HG03520 (cell line): ENCODE results near the gene TMEM209.

Experiments used
- ATAC-seq: cut with Tn5 transposase; IDR thresholded peaks from one replicate; pipeline ENCODE4 v1.9.1; 2021; ENCODE audit warnings: mild to moderate bottlenecking, moderate library complexity; ENCODE audit not compliant: unreplicated experiment

TMEM209 gene

DNA sequence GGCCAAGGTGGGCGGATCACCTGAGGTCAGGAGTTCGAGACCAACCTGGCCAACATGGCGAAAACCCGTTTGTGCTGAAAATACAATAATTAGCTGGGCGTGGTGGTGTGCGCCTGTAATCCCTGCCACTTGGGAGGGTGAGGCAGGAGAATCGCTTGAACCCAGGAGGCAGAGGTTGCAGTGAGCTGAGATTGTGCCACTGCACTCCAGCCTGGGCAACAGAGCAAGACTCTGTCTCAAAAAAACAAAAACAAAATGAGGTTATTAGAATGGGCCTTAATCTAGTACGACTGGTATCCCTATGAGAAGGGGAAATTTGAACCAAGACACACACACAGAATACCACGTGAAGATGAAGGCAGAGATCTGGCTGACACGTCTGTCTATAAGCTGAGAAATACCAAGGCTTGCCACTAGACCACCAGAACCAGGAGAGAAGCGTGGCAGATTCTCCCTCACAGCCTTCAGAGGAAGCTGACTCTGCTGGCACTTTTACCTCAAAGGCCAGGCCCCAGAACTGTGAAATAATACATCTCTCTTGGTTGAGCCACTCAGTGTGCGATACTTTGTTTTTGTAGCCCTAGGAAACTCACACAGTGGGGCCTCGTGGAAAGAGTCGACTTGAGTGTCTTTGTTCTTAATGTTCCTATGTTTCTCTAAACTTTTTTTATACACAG, 59.6 kb downstream of the TMEM209 start:
- ATAC-seq, result no peak

DNA sequence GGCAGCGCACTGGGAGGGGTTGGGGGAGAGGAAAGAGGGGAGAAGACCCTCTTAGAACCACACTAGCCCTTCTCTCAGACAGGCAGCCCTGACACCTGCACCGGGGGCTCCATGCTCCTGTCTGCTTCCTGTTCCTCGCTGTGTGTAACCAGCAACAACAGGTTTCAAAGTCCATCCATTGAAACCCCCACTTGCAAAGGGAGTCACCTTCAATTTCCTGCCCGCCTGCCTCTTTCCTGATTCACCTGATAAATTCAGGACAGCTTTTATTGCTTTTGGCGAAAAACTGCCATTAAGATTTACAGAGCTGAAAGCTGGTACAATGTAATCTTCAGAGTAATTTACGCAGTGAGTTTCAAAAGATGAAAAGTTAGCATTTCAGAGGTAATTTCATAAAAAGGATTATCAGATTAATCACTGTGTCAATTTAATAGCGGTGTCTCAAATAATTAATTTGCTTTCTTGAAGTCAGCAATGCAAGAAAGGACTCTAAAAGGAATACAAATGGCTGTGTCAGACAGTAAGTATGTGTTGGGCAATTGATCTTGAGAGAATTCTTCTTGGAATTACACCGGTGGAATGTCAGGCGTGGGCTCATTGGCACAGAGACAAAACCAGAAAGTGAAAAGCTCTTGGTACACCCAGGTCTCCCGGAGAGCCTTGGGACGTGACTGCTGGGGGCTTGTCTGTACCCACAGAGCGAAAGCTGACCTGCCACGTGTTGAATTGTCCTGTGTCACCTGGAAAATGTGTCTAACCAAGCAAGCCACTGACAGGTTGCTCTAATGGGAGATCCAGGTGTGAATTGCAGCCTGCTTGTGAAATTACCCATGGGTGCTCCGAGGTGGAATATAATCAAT, 60.7 kb downstream of the TMEM209 start:
- ATAC-seq, result no peak

DNA sequence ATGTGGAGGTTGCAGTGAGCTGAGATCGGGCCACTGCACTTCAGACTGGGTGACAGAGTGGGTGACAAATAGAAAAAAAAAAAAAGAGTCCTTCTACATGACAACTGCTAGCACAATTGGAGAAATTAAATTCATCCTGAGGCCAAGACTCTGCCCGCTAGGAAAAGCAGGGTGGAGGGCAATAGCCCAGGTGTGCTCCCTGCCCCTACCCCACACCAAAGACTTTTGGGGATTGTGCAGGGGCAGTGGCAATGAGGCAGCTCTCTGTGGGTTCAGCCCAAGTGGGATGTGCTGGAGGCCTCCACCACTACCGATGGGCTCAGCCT, 61.3 kb downstream of the TMEM209 start:
- ATAC-seq, result no peak

DNA sequence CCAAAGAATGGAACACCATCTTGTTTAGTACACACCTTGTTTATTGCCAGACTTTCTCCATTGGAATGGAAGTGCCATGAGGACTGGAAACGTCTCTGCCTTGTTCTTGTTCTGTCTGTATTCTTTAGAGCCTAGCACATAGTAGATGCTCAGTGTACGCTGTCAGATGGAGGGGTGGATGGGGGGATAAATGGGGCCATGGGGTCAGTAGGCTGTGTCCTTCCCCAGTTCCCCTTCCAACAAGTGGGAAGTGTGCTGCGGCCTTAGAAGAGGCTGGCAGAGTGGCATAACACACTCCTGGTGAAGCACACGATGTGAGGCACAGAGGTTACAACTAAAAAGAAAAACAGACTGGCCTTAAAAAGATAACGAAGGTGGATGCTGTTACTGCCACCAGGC, 61.9 kb downstream of the TMEM209 start:
- no peak for ATAC-seq

DNA sequence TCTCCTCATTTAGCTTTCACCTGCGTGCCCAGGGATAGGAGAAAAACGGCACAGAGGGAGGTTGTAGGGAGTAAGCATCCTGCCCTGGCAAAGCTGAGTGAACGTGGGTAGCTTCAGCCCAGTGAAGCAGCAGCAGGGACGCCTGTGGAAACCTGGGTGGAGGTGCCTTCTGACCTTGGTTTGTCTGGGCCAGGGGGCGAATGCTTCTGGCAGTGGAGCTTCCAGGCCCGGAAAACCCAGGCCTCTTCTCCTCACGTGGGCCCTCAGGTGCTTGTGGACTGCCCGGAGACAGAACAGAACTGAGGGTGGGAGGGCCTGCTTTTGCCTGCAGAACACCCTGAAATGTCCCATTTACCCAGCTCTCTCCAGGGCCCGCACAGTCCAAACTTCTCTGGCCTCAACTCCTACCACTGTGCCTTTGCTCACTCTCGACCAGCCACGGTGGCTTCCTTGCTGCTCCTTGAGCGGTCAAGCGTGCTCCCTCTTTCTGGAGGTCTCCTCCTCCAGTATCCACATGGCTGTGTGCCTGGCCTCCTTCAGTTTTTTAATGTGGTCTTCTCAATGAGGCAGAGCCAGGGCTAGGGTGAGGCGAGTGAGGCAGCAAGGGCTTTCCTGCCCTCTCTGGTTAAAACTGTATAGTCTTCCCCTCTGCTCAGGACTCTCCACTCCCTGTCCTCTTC, 62.4 kb downstream of the TMEM209 start:
- ATAC-seq, result no peak

DNA sequence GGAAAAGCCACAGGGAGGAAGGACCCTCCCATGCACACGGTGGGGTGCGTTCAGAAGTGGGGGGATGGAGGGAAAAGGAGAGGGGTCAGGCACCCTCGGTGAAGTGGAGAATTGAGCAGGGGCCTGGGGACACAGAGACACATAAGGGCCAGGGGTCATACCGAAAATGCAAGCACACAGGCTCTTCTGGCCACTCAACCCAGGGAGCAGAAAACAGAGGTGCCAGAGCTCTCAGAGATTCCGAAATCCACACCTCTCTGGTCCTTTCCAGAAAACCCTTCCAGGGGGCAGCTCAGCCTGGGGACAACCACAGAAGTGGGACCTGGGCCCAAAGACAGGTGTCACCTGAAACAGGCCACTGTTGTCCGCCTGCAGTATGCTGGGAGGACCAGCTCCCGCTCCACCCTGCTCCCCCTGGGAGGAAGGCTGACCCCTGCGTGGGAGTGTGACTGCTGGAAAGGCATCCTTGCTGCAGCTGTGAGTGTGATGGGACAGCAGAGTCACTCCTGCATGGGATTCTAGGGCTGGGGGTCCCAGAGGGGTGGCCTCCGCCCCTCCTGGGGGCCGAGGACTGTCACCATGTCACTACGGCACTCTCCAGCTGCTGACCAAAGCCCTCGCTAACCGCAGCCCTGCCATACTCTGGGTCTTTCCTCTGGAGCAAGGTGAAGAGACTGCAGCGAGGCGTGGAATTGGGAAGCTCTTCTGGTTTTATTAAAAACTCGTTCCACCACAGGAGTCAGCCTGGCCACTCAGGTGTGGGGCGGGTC, 63.1 kb downstream of the TMEM209 start:
- ATAC-seq, result no peak

DNA sequence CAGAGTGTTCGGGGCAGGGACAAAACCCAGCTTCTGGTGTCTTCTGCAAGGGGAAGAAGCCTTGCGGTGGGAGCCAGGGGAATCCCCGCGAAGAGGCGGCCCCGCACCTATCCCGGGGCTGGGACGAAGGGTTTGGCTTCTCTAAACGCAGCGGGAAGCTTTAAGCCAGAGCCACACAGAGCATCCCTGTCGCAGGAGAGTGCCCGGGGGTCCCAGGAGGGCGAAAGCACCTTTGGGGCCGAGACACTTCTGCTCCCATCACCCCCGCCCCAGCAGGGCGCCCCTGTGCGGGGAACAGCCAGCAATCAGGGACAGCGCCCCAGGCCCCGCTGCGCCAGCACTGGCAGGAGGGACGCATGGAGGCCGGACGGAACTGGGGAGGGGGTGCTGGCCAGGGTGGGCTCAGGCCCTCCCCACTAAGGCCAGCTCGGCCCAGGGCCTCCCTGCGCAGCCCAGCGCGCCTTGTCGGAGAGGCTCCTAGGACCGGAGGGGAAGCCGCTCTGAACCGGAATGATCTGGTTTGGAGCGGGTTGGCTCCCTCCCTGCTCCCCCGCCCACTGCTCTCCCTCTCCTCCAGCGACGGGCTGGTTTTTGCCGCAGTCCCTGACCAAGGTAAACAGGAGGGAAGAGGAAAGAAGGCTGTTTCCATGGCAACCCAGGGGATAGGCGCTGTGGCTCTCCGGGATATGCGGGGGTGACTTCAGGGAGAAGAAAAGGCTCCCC, 63.9 kb downstream of the TMEM209 start:
- ATAC-seq, result no peak

DNA sequence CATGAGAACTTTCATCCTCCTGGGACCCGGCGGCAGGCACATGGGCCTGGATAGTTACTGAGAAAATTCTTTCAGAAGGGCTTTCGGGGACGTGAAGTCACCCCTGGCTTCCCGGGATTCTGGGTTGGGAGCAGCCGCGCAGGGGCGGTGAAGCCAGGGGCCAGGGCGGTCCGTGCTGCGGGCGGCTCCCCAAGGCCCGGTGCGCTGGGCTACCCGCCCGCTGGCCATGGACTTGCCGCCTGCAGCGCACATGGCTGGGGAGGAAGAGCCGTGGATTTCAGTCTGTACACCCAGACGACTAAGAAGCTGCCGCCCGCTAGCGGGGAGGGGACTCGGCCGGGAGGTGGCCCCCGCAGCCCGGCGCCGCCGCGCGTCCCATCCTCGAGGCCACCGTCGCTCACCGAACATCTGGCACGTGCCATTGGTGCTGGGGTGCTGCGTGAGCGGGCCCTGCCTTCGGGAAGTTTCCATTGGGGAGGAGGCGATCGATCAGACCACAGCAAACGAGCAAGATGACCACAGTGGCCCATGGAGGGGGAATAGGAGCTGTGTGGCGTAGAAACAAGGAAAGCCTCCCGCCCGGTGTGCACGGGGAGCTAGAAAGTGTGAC, 64.5 kb downstream of the TMEM209 start:
- no peak for ATAC-seq

DNA sequence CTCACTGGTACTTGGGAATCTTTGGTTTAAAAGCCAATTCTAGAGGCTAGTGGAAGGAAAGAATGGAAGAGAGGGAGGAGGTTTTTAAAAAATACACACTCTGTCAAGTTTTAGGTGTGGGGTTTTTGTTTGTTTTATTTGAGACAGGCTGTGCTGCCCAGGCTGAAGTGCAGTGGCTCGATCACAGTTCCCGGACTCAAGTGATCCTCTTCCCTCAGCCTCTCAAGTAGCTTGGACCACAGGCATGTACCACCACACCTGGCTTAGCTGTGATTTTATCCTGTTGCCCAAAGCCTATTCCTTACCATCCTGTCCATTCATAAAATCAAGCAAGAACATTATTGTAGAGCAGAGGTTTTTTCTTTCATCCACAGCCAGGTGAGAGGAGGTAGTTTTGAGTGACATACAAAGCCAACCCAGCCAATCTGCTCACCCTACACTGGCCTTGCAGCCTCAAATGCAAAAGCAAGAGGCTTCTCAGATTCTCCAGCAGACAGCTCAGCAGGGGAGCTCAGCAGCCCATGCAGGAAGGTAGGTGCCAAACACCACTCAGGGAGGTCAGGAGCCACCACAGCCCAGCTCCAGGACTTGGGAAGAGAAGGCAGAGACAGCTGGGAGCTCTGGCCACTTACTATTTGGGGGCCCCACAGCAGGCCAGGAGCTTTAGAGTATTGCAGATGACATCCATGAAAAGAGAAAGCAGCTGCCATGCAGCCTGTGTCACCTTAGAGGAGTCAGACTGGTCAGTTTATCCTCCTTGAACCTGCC, 65.8 kb downstream of the TMEM209 start:
- no peak for ATAC-seq

DNA sequence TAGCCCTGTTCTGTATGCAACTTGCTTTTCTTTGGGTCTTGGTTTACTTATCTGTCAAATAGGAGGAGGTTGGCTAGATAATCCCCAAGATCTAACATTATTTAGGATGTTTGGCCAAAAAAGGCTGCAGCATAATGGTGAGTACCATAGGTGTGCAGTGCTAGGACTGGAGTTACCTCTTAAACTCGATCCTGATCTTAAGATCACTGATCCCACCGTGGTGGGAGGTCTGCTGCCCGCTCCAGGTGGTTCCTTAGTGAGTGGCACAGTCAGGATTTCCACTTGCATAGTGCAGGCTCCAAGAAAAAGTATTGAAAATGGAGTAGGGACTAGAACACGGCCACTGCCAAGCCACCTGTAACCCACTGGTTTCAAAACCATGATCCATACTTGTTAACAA, 68.0 kb downstream of the TMEM209 start:
- ATAC-seq, result no peak

DNA sequence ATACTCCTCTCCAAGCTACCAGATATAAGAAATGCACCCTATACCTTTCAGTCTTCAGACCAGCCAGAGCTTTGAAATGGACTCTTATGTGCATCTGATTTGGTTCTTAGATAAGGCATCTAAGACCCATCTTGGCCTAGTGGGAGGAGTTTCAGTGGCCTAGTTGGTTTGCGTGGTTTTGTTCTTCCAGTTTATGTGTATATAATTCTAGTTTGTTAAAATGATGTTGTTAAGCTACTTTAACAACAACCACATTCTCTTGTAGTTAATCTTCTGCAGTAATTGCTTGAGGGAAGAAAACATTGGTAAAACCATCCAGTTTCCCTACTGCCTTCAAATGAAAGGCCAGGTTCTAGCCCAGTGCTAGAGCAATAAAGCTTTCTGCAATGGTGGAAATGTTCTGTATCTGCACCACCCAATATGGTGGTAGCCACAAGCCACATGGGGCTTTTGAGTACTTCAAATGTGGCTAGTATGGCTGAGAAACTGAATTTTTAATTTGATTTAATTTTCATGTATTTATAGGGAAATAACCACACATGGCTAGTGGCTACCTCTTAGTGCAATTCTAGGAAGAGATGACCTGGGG, 68.5 kb downstream of the TMEM209 start:
- no peak for ATAC-seq

DNA sequence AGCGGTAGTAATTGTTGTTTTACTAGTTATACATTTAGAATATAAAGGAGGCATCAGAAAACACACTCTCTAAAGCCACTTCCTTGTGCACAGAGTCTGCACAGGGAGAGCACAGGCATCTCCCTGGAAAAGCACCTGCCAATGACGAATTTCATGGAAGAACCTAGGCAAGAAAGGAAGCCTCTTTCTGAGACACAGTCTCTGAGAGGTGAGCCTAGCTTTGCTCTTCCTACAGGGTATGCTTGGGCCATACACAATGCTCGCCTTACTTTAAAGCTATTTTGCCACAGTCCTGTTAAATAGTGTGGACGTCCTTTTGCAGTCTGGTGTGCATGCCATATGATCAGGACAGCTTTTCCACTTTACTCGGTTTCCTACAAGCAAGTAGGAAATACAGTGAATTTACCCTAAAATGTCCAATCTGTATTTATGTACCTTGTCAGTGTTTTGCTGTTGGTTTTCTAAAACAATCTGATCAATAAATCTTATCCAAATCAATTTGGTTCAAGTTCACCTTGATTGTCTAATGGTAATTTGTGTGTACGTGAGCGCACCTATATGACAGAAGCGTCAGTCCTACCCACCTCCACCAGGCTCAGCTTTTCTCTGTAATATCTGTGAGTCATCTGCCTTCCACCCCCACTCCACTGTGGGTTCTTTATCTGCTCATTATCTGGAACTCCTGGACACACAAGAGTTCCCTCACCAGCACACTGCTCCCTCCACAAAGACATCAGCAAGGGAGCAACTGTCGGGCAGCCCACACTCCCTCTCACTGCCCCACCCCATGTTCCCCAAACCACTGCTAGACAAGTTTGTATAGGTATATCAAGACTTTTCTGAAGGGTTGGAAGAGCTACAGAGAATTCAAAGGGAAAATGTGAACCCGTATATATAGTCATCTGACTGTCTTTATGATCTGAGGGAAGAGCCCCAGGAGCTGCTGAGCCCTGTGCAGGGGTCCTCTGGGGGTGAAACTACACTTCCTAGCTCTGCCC, 69.7 kb downstream of the TMEM209 start:
- no peak for ATAC-seq

DNA sequence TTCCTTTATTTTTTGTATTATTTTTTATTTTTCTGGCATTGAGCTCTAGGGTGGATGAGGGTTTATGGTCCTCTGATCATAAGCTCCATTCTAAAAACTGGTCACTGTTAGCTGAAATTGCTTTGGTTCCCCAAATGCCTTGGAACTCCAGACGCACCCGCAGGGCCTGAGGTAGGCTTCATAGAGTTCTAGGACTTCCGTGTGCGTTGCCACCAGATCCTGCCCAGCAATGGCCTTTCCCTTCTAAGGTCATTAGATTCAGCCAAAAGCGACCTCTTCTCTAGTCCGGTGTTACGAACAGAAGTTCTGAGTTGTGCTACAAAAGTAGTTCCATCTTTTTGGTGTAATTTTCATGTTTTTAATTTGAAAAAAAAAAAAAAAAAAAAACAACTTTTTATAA, 70.5 kb downstream of the TMEM209 start:
- ATAC-seq, result no peak

DNA sequence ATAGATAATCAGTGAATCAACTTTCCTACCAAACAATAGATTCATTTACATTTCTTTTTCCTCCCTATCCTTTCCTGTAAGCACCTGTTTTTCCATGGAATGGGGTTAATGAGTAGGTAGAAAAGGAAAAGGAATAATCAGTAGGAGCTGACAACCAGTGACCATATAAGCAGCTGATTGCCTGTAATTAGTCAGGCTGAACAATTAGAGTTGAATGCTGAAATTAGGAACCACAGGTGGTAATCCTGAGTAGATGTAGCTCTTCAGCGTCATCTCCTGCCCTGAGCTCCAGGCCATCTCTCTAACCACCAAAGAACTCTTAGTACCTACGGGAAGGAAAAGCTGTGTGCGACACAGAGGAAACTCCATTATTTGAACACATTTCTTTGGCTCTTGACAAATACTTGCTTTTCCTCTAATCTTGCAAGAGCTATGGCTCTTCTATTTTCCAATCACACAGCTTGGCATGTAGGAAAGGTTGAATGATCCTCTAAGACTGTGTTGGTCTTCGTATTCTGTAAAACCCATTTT, 71.0 kb downstream of the TMEM209 start:
- ATAC-seq, result no peak

DNA sequence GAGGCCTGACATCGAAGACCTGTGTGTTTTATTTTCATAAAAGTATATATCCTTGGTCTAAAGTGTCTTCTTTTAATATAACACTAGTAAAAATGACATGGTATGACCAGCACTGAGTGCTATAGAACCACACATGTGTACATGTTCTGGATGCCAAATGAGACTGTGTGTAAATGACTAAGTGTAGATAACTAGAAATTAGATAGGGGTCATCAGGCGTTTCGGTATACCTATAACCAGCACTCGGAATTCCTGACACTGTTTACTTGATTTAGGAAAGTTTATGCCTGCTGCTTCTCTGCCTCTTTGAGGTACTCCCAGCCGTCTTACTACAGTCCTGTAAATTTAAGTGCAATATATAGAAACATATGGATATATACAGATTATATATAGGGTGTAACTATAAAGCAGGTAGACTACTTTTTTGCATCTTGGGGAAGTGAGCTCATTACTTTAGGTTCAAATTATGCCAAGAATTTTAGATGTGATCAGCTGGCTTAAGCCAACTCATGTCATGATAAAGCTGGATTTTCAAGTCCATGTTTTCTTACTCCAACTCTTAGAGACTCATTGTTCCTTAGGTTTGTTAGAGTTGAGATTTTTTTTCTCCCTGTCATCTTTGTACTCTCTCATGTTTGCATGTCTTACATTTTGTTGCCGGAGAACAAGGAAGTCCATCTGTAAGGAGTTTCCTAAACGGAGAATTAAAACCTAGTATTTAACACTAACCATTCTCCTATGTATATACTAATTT, 72.0 kb downstream of the TMEM209 start:
- ATAC-seq, result no peak

DNA sequence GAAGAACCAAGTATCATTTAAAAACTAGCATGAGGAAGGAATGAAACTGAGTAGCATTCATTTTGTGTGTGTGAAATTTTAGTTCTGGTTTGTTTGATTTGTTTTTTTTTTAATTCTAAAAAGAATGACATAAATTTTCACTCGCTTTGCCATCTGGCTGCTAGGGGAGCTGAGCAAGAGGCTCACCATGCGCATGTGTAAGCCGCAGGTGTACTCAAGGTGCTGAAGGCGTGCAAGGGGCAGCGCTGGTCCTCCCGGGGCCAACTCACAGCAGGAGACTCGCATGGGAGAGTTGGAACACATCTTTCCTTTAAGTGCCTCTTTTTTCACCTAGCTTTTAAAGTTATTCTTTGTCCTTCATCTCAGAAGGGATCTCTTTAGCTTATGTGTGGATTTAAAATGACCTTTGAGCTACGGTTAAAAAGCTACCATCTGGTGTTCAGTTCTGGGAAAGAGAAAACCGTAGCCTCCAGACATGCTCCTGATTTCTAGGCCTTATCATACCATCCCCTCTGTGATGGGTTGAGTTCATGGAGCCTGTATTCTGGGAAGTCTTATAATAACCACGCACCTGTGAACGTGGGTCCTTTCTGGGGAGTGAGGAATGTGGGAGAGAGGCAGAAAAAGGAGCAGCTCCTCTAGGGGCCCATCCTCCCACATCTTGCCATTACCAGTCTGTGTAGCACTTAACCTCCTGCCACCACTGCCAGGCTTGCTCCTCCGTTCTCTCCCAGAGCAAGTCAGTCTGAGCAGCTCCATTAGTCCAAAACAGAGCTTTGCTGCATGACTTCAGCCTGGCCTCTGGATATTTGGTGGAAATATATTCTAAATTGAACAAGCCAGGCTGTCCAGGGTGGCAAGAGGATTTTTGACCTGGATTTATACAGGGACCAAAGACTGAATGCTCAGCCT, 73.0 kb downstream of the TMEM209 start:
- no peak for ATAC-seq
